HS-27A (cell line): ENCODE results near the gene KAT2B.

Experiments used
- DNase-seq: peaks from one replicate; pipeline ENCODE4 v3.0.0-alpha.2; 2012; ENCODE audit warnings: low read depth, missing footprints

Gene KAT2B

DNA sequence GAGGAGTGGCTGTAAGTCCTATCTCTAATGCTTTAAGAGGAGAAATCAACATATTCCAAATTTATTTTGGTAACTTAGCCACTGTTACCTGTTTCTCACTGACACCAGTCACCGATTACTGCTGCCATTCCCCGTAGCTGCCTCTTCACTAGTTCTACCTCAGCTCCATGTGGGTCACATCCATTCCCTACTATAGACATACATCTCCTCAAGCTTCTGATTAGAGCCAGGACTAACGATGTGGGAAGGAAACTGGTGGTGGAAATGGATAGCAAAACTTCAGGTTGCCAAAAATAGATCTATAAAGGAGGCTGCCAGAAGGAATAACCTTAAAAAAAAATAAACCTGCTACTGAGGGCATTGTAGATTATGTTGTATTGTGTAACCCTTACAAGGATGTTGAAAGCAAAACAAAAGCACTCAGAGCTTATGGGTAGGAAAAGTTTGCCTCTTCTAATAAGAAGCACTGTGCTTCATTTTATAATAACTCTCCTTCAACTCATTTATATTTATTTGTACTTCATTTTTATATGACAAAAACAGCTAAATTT, 56.0 kb downstream of the KAT2B start:
- DNase-seq = no peak

DNA sequence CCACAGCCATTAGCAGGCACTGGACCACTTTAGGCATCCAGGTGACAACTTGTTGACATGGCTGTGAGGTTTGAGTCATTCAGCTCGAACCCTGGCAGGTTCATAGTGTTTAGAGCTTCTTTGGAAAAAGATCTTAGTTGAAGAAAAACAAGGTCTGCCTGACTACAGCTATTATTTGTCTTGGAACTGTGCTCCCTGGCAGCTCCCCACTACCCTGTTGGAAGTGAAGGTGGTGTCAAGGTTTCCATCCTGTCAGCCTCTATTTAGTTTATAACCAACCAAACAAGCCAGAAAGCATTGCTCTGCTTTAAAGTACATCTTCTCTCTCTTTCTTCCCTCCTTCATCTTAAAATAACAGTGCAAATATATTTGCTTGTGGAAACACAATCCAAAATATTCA, 56.8 kb downstream of the KAT2B start:
- no peak for DNase-seq

DNA sequence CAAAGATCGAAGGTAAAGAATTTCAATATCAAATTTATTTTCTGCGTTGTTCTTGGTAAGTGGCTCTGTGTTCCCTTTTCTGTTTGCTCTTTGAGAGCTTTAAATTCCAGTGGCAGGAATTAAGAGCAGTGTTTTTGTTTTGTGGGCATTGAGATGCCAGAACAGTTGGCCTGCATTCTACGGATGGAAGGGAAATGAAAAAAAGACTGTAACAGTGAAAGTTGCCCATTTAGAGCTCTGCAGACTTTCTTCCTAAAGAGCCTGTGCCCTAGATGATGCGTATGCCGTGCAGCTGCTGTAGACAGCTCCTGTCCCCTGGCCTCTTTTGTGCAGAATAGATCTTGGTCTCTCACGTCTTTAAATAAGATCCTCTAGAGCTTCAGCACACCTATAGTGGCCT, 58.8 kb downstream of the KAT2B start:
- DNase-seq = no peak

DNA sequence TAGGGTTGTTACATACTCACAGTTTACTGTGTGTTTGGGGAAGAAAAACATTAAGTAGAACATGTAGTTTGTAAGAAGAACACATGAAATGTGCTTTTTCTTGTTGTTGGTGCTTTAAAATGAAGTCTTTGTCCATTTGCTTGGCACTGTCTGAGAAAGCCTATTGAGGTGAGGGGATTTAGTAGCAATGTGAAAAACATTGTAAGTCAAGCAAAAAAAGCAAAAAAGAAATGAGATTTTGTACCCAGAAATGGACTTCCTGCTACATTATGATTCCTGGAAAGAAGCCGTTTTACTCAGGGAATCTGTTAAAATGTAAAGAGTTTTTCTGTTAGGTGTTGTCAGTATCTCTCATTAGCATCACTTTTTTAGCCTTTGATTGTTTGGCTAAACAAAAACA, 59.9 kb downstream of the KAT2B start:
- no peak for DNase-seq

DNA sequence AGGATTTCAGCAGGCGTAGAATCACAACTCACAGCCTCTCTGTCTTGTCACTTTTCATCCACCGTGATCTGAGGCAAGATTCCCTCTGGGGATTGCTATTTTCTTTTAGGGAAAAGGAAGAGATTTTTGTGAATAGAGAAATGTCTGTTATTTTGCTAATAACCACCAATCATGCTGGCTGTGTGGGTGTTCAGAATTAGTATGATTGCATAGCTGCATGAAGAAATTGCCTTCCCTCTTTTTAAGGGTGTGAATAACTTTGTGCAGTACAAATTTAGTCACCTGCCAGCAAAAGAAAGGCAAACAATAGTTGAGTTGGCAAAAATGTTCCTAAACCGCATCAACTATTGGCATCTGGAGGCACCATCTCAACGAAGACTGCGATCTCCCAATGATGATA, 60.8 kb downstream of the KAT2B start:
- no peak for DNase-seq

DNA sequence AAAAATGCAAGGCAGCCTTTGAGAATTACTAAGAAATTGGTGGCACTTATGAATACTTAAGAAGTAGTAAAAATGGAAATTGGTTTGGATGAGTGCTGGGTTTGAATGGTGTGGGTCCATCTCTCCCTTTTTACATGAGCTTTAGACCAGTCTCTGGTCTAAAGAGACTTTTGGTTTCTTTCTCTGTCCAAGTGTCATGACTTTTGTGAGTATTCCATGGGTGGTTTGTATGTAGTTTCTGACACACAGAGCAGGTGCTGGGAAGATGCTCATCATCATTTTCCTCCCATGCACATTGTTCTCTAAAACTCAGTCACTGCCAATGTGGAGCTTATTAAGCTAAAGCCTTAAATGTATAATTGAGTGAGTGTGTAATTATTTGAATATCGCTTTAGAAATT, 63.5 kb downstream of the KAT2B start:
- no peak for DNase-seq

DNA sequence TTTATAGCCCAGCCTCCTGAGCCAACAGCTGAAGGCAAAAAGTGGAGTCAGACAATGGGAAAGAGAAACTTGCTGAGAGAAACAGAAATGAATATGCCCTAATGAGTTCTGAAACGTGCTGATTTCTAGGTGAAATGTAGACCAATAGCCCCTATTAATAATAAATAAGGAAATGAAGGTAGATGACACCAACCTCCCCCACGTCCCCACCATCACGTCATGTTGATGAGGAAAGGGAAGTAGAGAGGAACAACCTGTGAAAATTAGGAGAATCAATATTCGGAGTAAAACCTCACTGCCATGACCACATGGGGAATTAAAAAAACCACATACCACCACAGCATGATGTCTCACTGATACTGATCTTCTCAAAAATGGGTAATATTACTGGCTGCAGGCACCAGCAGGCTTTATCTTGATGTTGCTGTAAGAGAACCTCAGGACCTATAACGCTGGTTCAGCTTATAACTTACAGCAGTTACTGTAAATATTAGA, 64.0 kb downstream of the KAT2B start:
- DNase-seq = no peak

DNA sequence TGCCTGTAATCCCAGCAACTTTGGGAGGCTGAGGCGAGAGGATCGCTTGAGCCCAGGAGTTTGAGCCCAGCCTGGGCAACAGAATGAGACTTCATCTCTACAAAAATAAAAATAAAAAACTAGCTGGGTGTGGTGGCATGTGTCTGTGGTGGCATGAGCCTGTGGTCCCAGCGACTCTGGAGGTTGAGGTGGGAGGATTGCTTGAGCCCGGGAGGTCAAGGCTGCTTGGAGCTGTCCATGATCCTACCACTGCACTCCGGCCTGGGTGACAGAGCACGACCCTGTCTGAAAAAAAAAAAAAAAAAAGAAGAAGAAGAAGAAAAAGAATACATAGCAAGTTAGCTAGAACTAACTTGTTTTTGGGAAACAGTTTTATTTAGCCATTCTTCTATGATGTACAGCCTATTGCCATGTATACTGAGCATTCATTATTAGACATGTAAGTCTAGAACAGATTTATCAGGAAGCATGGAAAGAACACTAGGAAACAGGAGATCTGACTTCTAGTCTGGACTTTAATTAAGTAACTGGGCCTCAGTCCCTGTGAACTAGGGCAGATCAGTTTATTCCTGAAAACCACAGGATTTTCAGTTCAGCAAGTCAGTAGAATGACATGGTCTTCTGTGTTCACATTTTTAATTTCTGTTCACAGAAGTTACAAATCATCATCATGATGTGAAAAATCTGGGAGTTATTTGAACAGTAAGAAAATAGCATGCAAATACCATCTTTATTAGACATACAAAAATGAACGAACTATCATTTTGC, 65.5 kb downstream of the KAT2B start:
- no peak for DNase-seq

DNA sequence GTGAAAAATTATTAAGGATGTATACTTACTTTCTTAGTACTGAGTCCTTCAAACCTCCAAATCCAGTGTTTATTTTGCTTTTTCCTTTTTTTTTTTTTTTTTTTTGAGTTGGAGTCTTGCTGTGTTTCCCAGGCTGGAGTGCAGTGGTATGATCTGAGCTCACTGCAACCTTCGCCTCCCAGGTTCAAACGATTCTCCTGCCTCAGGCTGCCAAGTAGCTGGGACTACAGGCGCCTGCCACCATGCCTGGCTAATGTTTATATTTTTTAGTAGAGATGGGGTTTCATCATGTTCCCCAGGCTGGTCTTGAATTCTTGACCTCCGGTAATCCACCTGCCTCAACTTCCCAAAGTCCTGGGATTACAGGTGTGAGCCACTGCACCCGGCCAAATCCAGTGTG, 67.5 kb downstream of the KAT2B start:
- DNase-seq = no peak

DNA sequence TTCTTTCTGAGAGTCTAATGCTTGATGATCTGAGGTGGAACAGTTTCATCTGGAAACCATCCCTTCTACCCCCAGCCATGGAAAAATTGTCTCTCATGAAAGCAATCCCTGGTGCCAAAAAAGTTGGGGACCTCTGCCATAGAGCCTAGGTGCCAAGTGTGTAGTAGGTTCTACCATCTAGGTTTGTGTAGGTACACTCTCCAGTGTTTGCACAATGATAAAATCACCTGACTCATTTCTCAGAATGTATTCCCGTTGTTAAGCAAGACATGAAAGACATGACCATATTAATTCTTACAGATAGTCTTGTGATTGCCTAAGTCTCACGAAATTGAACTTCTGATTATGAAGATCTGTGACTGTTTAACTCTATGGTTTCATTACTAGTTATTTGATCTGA, 68.6 kb downstream of the KAT2B start:
- no peak for DNase-seq

DNA sequence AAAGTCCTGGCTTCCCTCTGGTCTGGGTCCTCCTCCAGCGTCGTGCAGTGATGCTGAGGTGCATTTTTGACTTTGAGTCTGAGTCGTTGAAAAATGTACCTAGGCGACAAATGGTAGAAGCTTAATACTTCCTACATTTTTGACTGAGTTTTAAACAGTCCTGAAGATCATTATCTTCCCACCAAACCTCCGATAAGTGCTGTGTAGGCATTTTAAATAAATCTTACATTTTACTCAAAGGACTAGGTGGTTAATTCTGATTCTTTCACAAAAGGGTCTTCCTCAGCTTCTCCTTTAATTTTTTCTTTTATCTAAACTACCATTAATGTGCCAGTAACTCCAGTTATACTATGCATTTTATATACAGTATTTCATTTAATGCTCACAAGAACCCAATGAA, 70.6 kb downstream of the KAT2B start:
- DNase-seq = no peak

DNA sequence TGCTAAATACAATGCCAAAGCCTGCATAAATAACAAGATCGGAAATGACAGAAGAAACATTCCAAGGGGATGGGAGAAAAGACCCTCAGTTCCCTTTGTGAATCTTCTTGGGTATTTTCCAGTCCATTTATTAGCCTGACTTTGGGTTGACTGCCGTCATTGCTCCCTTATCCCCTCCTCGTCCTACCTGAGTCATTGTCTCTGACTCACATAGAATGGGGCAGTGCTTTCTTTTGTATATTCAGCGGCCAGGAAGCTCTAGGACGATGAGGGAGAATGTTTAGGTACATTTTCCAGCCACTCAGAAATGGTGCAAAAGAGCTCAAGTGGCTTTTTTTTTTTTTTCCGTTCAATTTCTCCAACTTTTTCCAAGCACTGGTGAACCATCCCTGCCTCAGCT, 71.6 kb downstream of the KAT2B start:
- no peak for DNase-seq

DNA sequence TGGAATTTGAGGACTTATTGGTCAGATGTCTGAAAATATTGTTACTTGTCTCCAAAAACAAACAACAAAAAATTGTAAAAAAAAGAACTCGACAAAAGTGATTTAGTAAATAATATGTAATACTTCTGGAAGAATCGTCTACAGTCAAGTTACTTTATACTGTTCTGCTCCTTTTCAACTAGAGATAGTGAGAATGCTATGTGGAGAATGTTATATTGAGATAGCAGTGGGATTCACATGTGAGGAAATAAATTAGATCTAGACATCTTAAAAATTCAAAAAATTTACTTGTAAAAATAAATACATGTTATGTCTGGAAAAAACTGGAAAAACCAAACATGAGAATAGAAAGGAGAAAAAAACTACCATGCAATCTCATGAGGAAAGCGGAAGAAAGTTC, 80.8 kb downstream of the KAT2B start:
- DNase-seq = no peak

DNA sequence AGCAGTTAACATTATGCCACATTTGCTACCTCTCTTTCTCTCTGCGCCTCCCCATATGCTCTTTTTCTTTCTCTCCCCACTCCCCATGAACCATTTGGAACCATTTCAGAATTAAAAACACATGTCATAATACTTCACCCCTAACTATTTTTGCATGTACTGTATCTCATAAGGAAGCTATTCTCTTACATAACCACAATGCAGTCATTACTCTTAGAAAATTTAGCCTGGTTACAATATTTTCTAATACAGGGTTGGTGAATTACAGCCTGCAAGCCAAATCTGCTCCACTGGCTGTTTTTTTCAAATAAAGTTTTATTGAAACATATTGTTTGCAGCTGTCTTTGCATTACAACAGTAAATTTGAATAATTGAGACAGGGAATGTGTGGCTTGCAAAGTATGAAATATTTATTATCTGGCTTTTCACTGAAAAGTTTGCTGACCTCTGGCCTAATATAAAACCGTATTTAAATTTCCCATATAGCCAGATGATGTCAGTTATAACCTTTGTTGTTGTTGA, 82.9 kb downstream of the KAT2B start:
- no peak for DNase-seq

DNA sequence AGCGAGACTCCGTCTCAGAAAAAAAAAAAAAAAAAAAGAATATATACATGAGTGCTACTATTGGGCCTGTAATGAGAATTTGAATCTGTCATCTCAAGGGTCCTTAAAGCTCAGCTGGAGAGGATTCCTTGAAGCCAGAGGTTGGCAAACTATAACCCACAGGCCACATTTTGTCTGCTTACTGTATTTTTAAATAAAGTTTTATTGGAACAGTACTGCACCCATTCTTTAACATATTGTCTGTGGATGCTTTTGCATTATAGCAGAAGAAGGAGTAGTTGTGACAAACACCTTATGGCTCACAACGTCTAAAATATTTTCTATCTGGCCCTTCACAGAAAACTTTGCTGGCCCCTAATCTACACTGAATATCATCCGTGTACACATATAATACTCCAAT, 85.0 kb downstream of the KAT2B start:
- no peak for DNase-seq

DNA sequence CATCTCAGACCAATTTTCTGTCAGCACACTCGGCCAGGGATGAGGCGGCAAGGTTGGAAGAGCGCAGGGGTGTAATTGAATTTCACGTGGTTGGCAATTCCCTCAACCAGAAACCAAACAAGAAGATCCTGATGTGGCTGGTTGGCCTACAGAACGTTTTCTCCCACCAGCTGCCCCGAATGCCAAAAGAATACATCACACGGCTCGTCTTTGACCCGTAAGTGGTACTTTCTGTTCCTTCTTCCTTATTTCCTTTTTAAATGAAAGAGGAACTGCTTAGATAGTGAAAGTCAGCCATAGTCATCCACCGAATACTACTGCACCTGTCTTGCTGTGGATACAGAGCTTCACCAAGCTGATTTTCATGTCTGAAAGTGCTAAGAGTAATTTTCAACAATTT, 85.7 kb downstream of the KAT2B start:
- DNase-seq = no peak

DNA sequence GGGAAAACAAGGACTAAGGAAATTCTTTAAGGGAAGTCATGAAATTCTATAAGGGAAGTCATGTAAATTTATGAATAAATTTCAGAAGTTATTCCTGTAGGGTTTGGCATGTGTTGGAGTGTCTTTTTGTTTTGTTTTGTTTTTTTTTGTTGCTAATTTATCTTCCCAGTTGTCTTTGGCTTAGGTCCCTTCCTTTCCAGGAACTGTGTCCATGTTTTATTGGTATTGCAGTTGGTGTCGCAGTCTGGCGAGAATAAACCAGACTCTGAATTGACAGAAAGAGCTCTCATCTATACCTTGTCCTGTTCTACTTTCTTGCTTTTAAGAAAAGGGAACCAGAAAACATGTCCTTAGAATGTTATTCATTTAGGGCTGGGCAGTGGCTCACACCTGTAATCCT, 88.1 kb downstream of the KAT2B start:
- no peak for DNase-seq

DNA sequence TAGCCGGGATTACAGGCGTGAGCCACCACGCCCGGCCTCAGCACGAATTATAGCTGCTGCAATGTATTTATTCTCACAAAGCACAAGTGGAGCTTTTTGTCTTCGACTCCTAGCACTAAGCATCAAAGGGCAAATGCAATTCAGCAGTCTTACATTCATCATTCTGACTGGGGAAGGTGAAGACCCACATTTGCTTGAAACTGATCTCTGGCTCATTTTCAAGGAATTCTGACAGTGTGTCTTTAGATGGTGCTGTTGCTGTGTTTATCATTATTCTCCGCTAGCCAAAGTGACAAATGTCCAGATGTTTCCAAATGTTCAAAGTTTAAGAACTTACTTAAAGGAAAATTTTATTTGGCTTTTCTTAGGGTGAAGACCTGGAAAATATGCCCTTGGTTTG, 89.9 kb downstream of the KAT2B start:
- DNase-seq = no peak

DNA sequence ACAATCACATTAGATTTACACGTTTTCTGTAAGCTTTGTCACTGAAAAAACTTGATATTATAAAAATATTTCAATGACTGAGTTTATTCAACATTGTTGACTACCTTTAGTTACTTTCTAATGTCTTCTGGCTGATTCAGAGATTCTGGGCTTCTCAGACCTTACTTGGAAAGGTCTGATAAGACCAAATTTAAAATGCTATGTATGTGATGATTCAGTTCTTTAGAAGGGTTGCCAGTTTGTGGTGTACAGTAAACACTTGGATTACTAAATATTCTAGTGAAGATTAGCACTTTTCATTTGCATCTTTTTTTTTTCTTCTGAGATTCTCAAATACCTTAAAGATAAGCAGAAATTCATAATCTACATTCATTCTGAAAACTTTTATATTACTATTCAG, 96.0 kb downstream of the KAT2B start:
- DNase-seq = no peak

DNA sequence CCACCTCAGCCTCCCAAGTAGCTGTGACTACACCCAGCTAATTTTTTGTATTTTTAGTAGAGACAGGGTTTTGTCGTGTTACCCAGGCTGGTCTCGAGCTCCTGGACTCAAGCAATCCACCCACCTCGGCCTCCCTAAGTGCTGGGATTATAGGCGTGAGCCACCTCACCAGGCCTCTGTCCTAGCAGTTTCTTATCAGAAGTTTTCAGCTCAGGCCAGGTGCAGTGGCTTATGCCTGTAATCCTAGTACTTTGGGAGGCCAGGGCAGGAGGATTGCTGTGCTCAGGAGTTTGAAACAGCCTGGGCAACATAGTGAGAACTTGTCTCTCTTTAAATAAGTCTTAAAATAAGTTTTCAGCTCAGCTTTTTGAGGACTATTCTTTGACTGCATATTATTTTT, 97.4 kb downstream of the KAT2B start:
- no peak for DNase-seq

DNA sequence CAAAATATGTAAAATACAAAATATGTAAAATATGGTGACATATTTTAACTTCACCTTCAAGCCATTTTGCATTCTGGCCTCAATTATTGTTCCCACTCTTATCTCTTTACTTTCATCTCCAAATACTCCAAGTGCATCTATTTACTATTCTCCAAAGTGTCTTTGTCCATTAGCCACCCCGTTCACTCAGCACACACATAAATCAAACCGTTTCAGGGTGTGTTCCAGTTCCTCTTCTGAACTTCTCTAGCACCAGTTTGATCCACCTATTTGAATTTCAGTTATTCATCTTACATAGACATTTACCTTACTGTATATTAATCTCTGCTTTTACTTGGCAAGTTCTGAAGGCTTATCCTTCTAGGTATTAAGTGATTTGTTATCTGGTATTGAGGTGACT, 100.6 kb downstream of the KAT2B start:
- no peak for DNase-seq

DNA sequence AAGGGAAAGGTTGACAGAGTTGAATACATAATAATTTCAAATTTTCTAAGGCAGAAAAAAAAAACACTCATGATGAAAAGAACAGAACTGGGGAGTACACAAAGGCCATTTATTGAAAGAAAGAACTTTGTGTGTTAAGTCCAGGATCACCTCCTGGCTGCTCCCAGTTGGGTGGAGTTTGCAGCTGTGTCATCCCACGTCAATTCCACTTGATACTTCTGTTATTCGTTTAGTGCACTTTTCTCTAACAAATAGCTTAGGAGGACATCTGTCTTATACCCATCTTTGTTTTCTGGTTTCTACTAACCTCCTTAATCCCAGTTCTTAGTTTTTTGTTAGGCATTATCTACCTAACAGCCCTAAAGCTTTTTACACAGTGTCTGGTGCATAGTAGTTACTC, 101.1 kb downstream of the KAT2B start:
- DNase-seq = no peak

DNA sequence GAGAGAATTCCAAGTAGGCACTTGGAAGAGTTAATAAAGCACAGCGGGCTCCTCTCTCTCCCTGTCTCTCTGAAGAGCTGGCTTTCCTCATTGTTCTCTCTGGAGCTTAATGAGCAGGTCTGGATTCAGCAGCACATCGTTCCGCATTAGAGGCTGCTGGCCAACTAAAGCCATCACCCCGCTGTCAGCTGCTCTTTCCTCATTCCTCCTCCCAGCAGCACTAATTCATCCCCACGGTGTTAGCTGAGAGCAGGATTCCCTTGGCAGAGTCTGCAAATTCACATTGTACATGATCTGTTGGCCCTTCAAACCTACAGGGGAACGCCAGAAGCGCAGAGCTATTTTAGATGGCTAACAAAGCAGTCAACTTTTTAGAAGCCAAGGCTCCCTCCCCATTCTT, 101.6 kb downstream of the KAT2B start:
- DNase-seq = no peak

DNA sequence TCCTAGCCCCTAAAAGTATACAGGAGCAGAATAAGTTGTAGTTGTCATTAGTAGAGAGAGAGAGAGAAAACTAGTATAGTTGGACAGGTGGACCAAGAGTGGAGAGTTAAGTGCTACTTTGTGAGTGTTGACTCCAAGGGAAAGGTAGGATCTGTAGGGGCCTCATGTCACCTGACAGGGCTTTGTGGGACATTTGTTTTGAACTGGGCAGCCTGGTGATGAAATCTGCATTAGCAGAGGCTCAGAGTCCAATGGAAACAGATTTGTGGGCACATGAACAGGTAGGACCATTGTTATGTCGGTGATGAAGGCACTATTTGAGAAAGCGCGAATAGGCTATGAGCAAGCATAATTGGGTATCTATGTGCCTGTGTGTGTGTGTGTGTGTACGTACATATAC, 102.3 kb downstream of the KAT2B start:
- DNase-seq = no peak
